ENCODE measurements around the gene NLN.
"Not testable (repeated sequence)": the region's sequence is repeated elsewhere in the genome, so short reads cannot be mapped to it uniquely, and the experiment has no call there.

DNA sequence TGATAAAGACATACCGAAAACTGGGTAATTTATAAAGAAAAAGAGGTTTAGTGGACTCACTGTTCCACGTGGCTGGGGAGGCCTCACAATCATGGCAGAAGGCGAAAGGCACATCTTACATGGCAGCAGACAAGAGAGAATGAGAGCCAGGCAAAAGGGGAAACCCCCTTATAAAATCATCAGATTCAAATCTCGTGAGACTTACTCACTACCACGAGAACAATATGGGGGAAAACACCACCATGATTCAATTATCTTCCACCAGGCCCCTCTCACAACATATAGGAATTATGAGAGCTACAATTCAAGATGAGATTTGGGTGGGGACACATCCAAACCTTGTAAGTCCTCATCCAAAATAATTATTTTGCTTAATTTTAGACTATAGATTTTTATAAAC is 149.8 kb downstream of the NLN start:
- TF ChIP-seq, protein P1, sequence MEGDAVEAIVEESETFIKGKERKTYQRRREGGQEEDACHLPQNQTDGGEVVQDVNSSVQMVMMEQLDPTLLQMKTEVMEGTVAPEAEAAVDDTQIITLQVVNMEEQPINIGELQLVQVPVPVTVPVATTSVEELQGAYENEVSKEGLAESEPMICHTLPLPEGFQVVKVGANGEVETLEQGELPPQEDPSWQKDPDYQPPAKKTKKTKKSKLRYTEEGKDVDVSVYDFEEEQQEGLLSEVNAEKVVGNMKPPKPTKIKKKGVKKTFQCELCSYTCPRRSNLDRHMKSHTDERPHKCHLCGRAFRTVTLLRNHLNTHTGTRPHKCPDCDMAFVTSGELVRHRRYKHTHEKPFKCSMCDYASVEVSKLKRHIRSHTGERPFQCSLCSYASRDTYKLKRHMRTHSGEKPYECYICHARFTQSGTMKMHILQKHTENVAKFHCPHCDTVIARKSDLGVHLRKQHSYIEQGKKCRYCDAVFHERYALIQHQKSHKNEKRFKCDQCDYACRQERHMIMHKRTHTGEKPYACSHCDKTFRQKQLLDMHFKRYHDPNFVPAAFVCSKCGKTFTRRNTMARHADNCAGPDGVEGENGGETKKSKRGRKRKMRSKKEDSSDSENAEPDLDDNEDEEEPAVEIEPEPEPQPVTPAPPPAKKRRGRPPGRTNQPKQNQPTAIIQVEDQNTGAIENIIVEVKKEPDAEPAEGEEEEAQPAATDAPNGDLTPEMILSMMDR (IDR thresholded peaks at IDR 0.05): not testable (repeated sequence)
- not testable (repeated sequence) for TF ChIP-seq POLR2A (IDR thresholded peaks at IDR 0.05)

Measured in adrenal gland (tissue), 5 donors.